Activated CD4-positive, alpha-beta T cell treated with anti-CD3 and anti-CD28 coated beads, Interleukin-2, amount 10 ng/mL, durations not matched to agents 7 days and 5 days (primary cell): ENCODE data around the gene B3GALNT1. TPM values are rescaled to one million over a fixed set of nuclear protein-coding genes. Genes with fewer than 3 reads are reported as not detected.
A peak's percentile ranks its signal among the peaks of the same experiment; 100 is the strongest.
"Not testable (repeated sequence)": the region's sequence is repeated elsewhere in the genome, so short reads cannot be mapped to it uniquely, and the experiment has no call there.

ENCODE experiments used
- CTCF ChIA-PET: fragments of 350-600 bp; sonication (Branson Sonifier 250); formaldehyde crosslinking; loops from one replicate; lab custom pipeline; 2021; ENCODE audit warnings: antibody characterized with exemption; lab: Charles Lee
- POLR2A ChIA-PET: fragments of 350-600 bp; sonication (Branson Sonifier 250); formaldehyde crosslinking; loops from one replicate; lab custom pipeline; 2021; ENCODE audit warnings: antibody characterized with exemption; lab: Charles Lee
- DNase-seq: peaks from one replicate; pipeline ENCODE4 v3.0.0-alpha.2; 2020
- H3K27ac Mint-ChIP-seq: one replicate; pipeline ENCODE4 v1.8.0; 2021; ENCODE audit warnings: mild to moderate bottlenecking, moderate library complexity, mixed read lengths
- H3K27me3 Mint-ChIP-seq: one replicate; pipeline ENCODE4 v1.8.0; 2021; ENCODE audit warnings: mixed read lengths
- H3K36me3 Mint-ChIP-seq: one replicate; pipeline ENCODE4 v1.8.0; 2021; ENCODE audit warnings: low read depth, mixed read lengths
- H3K4me1 Mint-ChIP-seq: one replicate; pipeline ENCODE4 v1.8.0; 2021; ENCODE audit warnings: mixed read lengths
- H3K4me3 Mint-ChIP-seq: one replicate; pipeline ENCODE4 v1.8.0; 2021; ENCODE audit warnings: mild to moderate bottlenecking, moderate library complexity, mixed read lengths
- H3K9me3 Mint-ChIP-seq: one replicate; pipeline ENCODE4 v1.8.0; 2021; ENCODE audit warnings: mixed read lengths
- total RNA-seq, 2 experiments: library from RNA; stranded (reverse); gene quantifications; one replicate each; pipeline ENCODE4 v1.2.3, GENCODE V29; 2021

The B3GALNT1 gene
- total RNA-seq, 2 experiments from 2014 or later: 2.9 to 3.0 TPM

DNA sequence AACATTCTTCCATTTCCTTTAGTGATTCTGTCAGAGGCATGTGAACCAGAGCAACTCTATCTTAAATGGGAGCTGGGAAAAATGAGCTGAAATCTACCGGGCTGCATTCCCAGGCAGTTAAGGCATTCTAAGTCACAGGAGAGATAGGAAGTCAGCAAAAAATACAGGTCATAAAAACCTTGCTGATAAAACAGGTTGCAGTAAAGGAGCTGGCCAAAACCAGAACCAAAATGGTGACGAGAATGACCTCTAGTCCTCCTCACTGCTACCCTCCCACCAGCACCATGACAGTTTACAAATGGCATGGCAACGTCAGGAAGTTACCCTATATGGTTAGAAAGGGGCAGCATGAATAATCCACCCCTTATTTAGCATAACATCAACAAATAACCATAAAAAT lies 66.4 kb downstream of the B3GALNT1 start:
- ChIA-PET CTCF (no interaction called here), POLR2A (no interaction called here)
- Mint-ChIP-seq H3K4me1 (peaks cover 15% of the 10 kb centered on the region), H3K9me3 (peaks cover 13% of the 10 kb centered on the region), H3K27ac (no peak overlapping the region), H3K36me3 (peaks cover 9% of the 10 kb centered on the region), H3K27me3 (no peaks in the 10 kb centered on the region), H3K4me3 (no peak overlapping the region)
- no peak for DNase-seq

DNA sequence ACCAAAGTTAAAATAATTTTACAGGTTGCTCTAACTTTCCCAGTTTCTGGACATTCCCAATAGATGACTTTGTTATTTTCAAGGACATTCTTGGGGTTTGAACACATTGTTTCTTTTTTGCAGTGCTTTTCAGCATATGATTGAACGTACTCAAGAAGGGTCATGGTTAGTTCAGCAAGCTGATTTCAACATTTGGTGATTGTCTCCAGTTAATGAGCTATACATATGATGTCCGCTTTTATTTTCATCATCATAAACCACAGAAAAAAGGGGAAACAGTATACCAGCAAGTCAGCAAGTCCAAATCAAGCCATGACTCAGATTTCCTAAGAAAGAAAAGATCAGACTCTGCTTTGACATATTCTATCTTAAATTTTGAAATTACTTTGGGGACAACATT lies 69.4 kb downstream of the B3GALNT1 start:
- no peak for DNase-seq
- POLR2A ChIA-PET: interaction anchor here (0.7 kb wide), 1 partner anchor 33 kb away, joined by 3 read pairs; no protein-coding TSS in a partner anchor
- Mint-ChIP-seq H3K4me3 (no peak overlapping the region), H3K36me3 (peaks cover 9% of the 10 kb centered on the region), H3K4me1 (peaks cover 15% of the 10 kb centered on the region), H3K27me3 (no peaks in the 10 kb centered on the region), H3K9me3 (peaks cover 16% of the 10 kb centered on the region), H3K27ac (no peak overlapping the region)
- CTCF ChIA-PET: interaction anchor here (0.6 to 0.7 kb wide), 3 partner anchors 9 to 36 kb away, joined by 3 to 4 read pairs (median 4); no protein-coding TSS in a partner anchor

- Mint-ChIP-seq H3K9me3 (peaks cover 16% of the 10 kb centered on the region), H3K4me1 (peaks cover 15% of the 10 kb centered on the region), H3K27ac (peak overlapping the region; percentile 42)
- ChIA-PET POLR2A (interaction anchor here (0.7 kb wide), 1 partner anchor 34 kb away, joined by 3 read pairs; no protein-coding TSS in a partner anchor), CTCF (interaction anchor here (0.6 to 0.7 kb wide), 3 partner anchors 8 to 35 kb away, joined by 3 to 4 read pairs (median 4); no protein-coding TSS in a partner anchor)
- not testable (repeated sequence) for H3K36me3 Mint-ChIP-seq, H3K4me3 Mint-ChIP-seq, H3K27me3 Mint-ChIP-seq
- DNase-seq: peak; percentile 16
Measured at GRCh38 chr3:161034913-161035550, 70.1 kb downstream of the B3GALNT1 start.

Other genes with a start within 250 kb of the B3GALNT1 start
- gene NMD3, start 116.0 kb upstream of the B3GALNT1 start, total RNA-seq: 10 to 100 TPM; 37.0 to 42.4 TPM